ENCODE measurements around the gene LAMA2. TPM values are rescaled to one million over a fixed set of nuclear protein-coding genes. Genes with fewer than 3 reads are reported as not detected.

LAMA2 gene
- polyA plus RNA-seq, 1 of the 3 experiments (the other 2 are of a cell fraction), result 0.92 TPM

DNA sequence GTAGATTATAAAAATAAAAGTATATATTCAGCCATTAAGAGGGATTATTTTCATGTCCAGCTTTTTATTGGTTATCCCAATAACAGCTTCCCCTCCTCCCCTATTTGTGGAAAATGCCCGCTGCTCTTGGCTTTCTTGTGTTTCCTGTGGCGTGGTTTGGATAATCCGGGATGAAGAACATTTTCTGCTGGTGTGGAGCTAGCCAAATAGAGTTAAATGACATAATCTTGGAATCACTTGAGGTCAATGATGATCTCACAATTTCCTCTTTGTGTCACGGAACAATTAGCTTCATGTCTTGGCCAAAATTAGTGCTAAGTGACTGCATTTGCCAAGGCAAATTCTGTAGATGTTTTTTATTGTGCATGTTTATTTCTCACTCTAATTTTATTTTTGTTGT is 394.0 kb downstream of the LAMA2 start:
- Histone ChIP-seq H3K9me2 (no peaks in the 10 kb centered on the region), H3K4me3 (ENCODE audit: low read depth in 2 of 2, low read length in 1 of 2) (no peak overlapping the region), H2AFZ (ENCODE audit: low read depth) (no peak overlapping the region), H3K79me2 (ENCODE audit: insufficient read depth) (no peaks in the 10 kb centered on the region), H3K36me3 (replicated peaks in 1 of 2; ENCODE audit: control insufficient read depth in 1 of 2, insufficient read depth in 2 of 2, low read length in 1 of 2) (no peaks in the 10 kb centered on the region), H3K4me2 (no peak overlapping the region), H3K4me1 (ENCODE audit: control insufficient read depth in 1 of 2, insufficient read depth in 2 of 2, low read depth in 1 of 2, low read length in 1 of 2) (no peaks in the 10 kb centered on the region), H3K9ac (no peak overlapping the region), H3F3A (replicated peaks; ENCODE audit: insufficient read depth) (no peaks in the 10 kb centered on the region), H4K20me1 (ENCODE audit: insufficient read depth) (no peaks in the 10 kb centered on the region), H3K27me3 (ENCODE audit: insufficient read depth) (peaks cover 20% of the 10 kb centered on the region), H3K27ac (ENCODE audit: low read depth in 2 of 2, low read length in 1 of 2) (no peak overlapping the region), H3K9me3 (no peaks in the 10 kb centered on the region)
- ChIA-PET POLR2A (no interaction called here), CTCF (interaction anchor here (1.3 kb wide), 1 partner anchor 25 kb away, joined by 4 read pairs; no protein-coding TSS in a partner anchor)
- DNase-seq, result no peak
- 20% methylated on average over 4 of the region's 4 CpGs for WGBS (ENCODE audit: low lambda C conversion rate)
- TF ChIP-seq, protein P1, sequence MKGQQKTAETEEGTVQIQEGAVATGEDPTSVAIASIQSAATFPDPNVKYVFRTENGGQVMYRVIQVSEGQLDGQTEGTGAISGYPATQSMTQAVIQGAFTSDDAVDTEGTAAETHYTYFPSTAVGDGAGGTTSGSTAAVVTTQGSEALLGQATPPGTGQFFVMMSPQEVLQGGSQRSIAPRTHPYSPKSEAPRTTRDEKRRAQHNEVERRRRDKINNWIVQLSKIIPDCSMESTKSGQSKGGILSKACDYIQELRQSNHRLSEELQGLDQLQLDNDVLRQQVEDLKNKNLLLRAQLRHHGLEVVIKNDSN (IDR thresholded peaks at IDR 0.05; ENCODE audit: borderline replicate concordance, low read depth), result no peak
- TF ChIP-seq RCOR1 (IDR thresholded peaks at IDR 0.05; ENCODE audit: low read length), result no peak

DNA sequence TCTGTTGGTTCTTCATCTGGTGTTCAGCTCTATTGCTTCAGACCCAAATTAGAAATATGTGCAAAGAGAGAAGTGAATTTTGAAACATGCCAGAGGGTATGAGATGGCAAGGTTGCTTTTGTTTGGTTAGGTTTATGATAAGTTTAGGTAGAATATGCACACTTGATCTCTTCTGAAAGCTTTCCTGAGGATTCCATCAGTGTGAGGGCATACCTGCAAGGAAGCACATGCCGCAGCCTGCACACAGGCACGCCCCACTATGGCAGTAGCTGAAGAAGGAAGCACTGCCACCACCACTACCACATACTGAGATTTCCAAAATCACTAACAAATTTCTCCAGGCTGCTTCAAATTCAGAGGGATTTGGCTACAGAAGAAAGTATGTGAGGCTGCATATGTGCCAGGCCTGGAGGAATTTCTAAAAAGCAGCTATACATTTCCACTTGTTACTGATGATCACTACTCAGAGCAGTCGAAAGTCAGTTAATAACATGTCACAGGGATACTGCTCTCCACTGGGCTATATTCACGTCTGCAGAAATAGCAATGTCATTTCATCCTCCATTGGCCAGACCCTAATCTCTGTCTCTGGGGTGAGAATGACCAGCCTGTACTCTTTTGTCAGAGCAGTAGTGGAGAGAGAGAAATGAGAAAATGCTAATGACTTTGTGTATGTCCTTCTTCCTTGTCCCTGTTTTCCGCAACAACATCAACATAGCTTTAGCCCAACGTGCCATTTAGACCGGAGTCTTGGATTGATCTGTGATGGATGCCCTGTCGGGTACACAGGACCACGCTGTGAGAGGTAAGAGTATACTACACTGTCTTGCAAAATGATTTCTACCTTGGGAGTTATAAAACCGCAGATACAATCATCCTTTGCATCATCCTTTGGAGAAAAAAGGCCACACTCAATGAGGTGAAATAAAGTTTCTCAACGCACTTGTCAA is 396.7 kb downstream of the LAMA2 start:
- Histone ChIP-seq H3K79me2 (ENCODE audit: insufficient read depth) (no peaks in the 10 kb centered on the region), H3K4me1 (ENCODE audit: control insufficient read depth in 1 of 2, insufficient read depth in 2 of 2, low read depth in 1 of 2, low read length in 1 of 2) (no peaks in the 10 kb centered on the region), H3F3A (replicated peaks; ENCODE audit: insufficient read depth) (no peaks in the 10 kb centered on the region), H2AFZ (ENCODE audit: low read depth) (no peak overlapping the region), H3K4me3 (ENCODE audit: low read depth in 2 of 2, low read length in 1 of 2) (no peak overlapping the region), H3K36me3 (replicated peaks in 1 of 2; ENCODE audit: control insufficient read depth in 1 of 2, insufficient read depth in 2 of 2, low read length in 1 of 2) (no peaks in the 10 kb centered on the region), H3K9me2 (no peaks in the 10 kb centered on the region), H3K9ac (no peak overlapping the region), H3K9me3 (no peaks in the 10 kb centered on the region), H3K4me2 (no peak overlapping the region), H4K20me1 (ENCODE audit: insufficient read depth) (no peaks in the 10 kb centered on the region), H3K27me3 (ENCODE audit: insufficient read depth) (peaks cover 26% of the 10 kb centered on the region), H3K27ac (ENCODE audit: low read depth in 2 of 2, low read length in 1 of 2) (no peak overlapping the region)
- POLR2A ChIA-PET, result no interaction called here
- CTCF ChIA-PET, result no interaction called here
- TF ChIP-seq, protein P2, sequence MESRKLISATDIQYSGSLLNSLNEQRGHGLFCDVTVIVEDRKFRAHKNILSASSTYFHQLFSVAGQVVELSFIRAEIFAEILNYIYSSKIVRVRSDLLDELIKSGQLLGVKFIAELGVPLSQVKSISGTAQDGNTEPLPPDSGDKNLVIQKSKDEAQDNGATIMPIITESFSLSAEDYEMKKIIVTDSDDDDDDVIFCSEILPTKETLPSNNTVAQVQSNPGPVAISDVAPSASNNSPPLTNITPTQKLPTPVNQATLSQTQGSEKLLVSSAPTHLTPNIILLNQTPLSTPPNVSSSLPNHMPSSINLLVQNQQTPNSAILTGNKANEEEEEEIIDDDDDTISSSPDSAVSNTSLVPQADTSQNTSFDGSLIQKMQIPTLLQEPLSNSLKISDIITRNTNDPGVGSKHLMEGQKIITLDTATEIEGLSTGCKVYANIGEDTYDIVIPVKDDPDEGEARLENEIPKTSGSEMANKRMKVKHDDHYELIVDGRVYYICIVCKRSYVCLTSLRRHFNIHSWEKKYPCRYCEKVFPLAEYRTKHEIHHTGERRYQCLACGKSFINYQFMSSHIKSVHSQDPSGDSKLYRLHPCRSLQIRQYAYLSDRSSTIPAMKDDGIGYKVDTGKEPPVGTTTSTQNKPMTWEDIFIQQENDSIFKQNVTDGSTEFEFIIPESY (IDR thresholded peaks at IDR 0.05; ENCODE audit: borderline replicate concordance, low read depth), result no peak
- TF ChIP-seq RXRA (IDR thresholded peaks at IDR 0.05; ENCODE audit: borderline replicate concordance, low read depth) (no peak), YY1 (IDR thresholded peaks at IDR 0.05; ENCODE audit: low read depth) (no peak), EZH2phosphoT487 (IDR thresholded peaks at IDR 0.05; ENCODE audit: borderline replicate concordance, low read depth) (no peak), SMC3 (IDR thresholded peaks at IDR 0.05; ENCODE audit: low read depth, low read length) (no peak), GABPA (IDR thresholded peaks at IDR 0.05; ENCODE audit: low read depth) (no peak)
- 22% methylated on average over 11 of the region's 11 CpGs for WGBS (ENCODE audit: low lambda C conversion rate)
- no peak for DNase-seq

Data from SK-N-SH (cell line).